KBM-7 (cell line): Measurements from ENCODE around the gene FAM222B.

Experiments
- DNase-seq: peaks from one replicate; pipeline ENCODE4 v3.0.0-alpha.2; 2015
- in situ Hi-C: fragments of 300-500 bp; cut with MboI; formaldehyde crosslinking; loops from 2 replicates; pipeline ENCODE4 v1.14.3; 2020; ENCODE audit warnings: low sequenced_read_pairs, low pct_unique_long_range_greater_than_20kb, mixed read lengths

The FAM222B gene

GRCh38 chr17:28706471-28707338 is 135.9 kb downstream of the FAM222B start:
- in situ Hi-C loops: no loop called here
- no peak for DNase-seq
